ENCODE data around the gene KMT2A.

DNA sequence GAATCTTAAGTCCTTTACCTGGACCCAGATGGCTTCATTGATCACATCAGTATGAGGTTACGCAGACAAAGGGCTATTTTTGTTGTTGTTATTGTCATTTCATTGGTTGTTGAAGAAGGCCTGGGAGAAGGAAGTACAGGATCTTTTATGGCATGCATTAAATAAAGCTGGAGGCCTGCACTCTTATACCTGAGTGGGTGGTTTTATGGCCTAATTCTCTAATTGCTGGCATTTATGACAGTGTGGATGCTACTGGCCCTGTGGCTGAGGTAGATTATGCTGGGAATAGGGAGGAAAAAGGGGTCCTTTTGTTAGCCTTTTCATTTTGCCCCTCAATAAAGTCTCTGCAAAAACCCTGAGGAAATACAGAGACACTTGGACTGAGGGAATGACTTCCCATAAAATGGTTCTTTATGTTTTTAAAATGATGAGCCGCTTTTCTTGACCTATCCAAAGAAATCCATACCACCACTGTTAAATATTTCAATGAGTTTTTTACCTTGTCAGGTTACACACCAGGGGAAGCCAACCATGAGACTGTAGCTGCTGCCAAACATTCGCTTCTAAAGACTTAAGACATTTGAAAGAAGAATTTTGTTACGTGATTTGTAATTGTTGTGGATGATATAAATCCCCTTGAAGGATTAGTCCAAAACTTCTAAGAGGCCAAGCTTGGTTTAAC, 6.8 kb downstream of the KMT2A start:
- TF ChIP-seq, protein P1, sequence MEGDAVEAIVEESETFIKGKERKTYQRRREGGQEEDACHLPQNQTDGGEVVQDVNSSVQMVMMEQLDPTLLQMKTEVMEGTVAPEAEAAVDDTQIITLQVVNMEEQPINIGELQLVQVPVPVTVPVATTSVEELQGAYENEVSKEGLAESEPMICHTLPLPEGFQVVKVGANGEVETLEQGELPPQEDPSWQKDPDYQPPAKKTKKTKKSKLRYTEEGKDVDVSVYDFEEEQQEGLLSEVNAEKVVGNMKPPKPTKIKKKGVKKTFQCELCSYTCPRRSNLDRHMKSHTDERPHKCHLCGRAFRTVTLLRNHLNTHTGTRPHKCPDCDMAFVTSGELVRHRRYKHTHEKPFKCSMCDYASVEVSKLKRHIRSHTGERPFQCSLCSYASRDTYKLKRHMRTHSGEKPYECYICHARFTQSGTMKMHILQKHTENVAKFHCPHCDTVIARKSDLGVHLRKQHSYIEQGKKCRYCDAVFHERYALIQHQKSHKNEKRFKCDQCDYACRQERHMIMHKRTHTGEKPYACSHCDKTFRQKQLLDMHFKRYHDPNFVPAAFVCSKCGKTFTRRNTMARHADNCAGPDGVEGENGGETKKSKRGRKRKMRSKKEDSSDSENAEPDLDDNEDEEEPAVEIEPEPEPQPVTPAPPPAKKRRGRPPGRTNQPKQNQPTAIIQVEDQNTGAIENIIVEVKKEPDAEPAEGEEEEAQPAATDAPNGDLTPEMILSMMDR (conservative IDR thresholded peaks at IDR 0.05 in 1 of 2, IDR thresholded peaks at IDR 0.05 in 1 of 2; ENCODE audit: extremely low read depth in 1 of 2, insufficient read depth in 1 of 2, low read depth in 1 of 2, low read length in 2 of 2): no peak
- no peak for TF ChIP-seq EZH2 (IDR thresholded peaks at IDR 0.05; ENCODE audit: borderline replicate concordance, low read length)
